Ectodermal cell (in vitro differentiated cells): ENCODE results near the gene GABRD.

ENCODE experiments used
- H3K27ac ChIP-seq: 2 replicates; pipeline ENCODE4 v1.7.0; 2013; ENCODE audit warnings: mild to moderate bottlenecking, low read depth, low read length; ENCODE audit not compliant: insufficient read depth, poor library complexity, severe bottlenecking
- H3K27me3 ChIP-seq: 2 replicates; pipeline ENCODE4 v1.7.0; 2013; ENCODE audit warnings: mild to moderate bottlenecking, low read length; ENCODE audit not compliant: insufficient read depth, control insufficient read depth, poor library complexity, severe bottlenecking
- H3K36me3 ChIP-seq: one replicate; pipeline ENCODE4 v1.7.0; 2013; ENCODE audit warnings: low read length; ENCODE audit not compliant: control insufficient read depth, insufficient read depth
- H3K4me1 ChIP-seq: one replicate; pipeline ENCODE4 v1.7.0; 2013; ENCODE audit warnings: low read length; ENCODE audit not compliant: control insufficient read depth, insufficient read depth
- H3K4me3 ChIP-seq: 2 replicates; pipeline ENCODE4 v1.7.0; 2013; ENCODE audit warnings: low read depth, low read length, control low read depth; ENCODE audit not compliant: insufficient read depth
- H3K9me3 ChIP-seq: 2 replicates; pipeline ENCODE4 v1.7.0; 2013; ENCODE audit warnings: mild to moderate bottlenecking, low read length, moderate library complexity; ENCODE audit not compliant: control insufficient read depth
- WGBS, 2 experiments: methylation state at CpG; one replicate each; pipeline ENCODE4 v1.1.7; 2013; ENCODE audit warnings: missing lambda C conversion rate in 2 of 2; 5-methylcytosine and 5-hydroxymethylcytosine counted together

The GABRD gene

GRCh38 chr1:2046953-2047748, 28.0 kb downstream of the GABRD start:
- H3K27ac ChIP-seq: no peak overlapping the region
- H3K36me3 ChIP-seq: no peaks in the 10 kb centered on the region
- WGBS, 2 experiments: 37 to 38% methylated on average over 25 of the region's 25 CpGs
- no peaks in the 10 kb centered on the region for H3K9me3 ChIP-seq
- H3K27me3 ChIP-seq: peaks cover 73% of the 10 kb centered on the region
- peaks cover 12% of the 10 kb centered on the region for H3K4me1 ChIP-seq
- no peak overlapping the region for H3K4me3 ChIP-seq

- H3K27me3 ChIP-seq: peaks cover 74% of the 10 kb centered on the region
- H3K36me3 ChIP-seq: no peaks in the 10 kb centered on the region
- H3K4me1 ChIP-seq: peaks cover 12% of the 10 kb centered on the region
- H3K9me3 ChIP-seq: no peaks in the 10 kb centered on the region
- H3K4me3 ChIP-seq: no peak overlapping the region
- H3K27ac ChIP-seq: no peak overlapping the region
- WGBS, 2 experiments: 73 to 74% methylated on average over 25 of the region's 25 CpGs
These were observed 28.9 kb downstream of the GABRD start for GRCh38 chr1:2047749-2048729.

GRCh38 chr1:2049225-2049717, 30.1 kb downstream of the GABRD start:
- Histone ChIP-seq H3K9me3 (no peaks in the 10 kb centered on the region), H3K36me3 (no peaks in the 10 kb centered on the region), H3K4me3 (peak overlapping the region; percentile 61), H3K27me3 (peaks cover 68% of the 10 kb centered on the region), H3K27ac (no peak overlapping the region), H3K4me1 (peaks cover 12% of the 10 kb centered on the region)
- 22 to 26% methylated on average over 14 of the region's 14 CpGs for WGBS, 2 experiments

GRCh38 chr1:2049718-2050431, 30.7 kb downstream of the GABRD start, which contains the start of gene PRKCZ:
Gene PRKCZ, plus strand, starts transcription at chr1:2050411. Its CDS starts 220 bp downstream, at chr1:2050631.
- 0 to 1% methylated on average over 83 of the region's 83 CpGs for WGBS, 2 experiments
- H3K27me3 ChIP-seq: peaks cover 64% of the 10 kb centered on the region

GRCh38 chr1:2050461-2050792, 31.3 kb downstream of the GABRD start:
- 0 to 1% methylated on average over 51 of the region's 51 CpGs for WGBS, 2 experiments
- peaks cover 12% of the 10 kb centered on the region for H3K4me1 ChIP-seq
- no peak overlapping the region for H3K27ac ChIP-seq
- no peaks in the 10 kb centered on the region for H3K36me3 ChIP-seq
- H3K9me3 ChIP-seq: no peaks in the 10 kb centered on the region
- peaks cover 59% of the 10 kb centered on the region for H3K27me3 ChIP-seq
- peak overlapping the region; percentile 61 for H3K4me3 ChIP-seq

More at GRCh38 chr1:2049718-2050431, 30.7 kb downstream of the GABRD start, which contains the start of gene PRKCZ:
- Histone ChIP-seq H3K4me3 (peak within 1 kb of the TSS; percentile 61), H3K4me1 (peaks cover 12% of the 10 kb centered on the region), H3K36me3 (no peaks in the 10 kb centered on the region), H3K9me3 (no peaks in the 10 kb centered on the region), H3K27ac (peak within 1 kb of the TSS; percentile 67)

- H3K36me3 ChIP-seq: peaks cover 5% of the 10 kb centered on the region
- H3K27ac ChIP-seq: no peak overlapping the region
- H3K4me1 ChIP-seq: peaks cover 12% of the 10 kb centered on the region
- 6 to 7% methylated on average over 84 of the region's 84 CpGs for WGBS, 2 experiments
- H3K9me3 ChIP-seq: no peaks in the 10 kb centered on the region
- peak overlapping the region; percentile 61 for H3K4me3 ChIP-seq
- peaks cover 55% of the 10 kb centered on the region for H3K27me3 ChIP-seq
These were observed 31.9 kb downstream of the GABRD start for GRCh38 chr1:2050793-2051682.

GRCh38 chr1:2052054-2052679, 33.0 kb downstream of the GABRD start:
- no peak overlapping the region for H3K4me3 ChIP-seq
- no peak overlapping the region for H3K27ac ChIP-seq
- H3K27me3 ChIP-seq: peaks cover 50% of the 10 kb centered on the region
- 79 to 80% methylated on average over 16 of the region's 16 CpGs for WGBS, 2 experiments
- H3K36me3 ChIP-seq: peaks cover 9% of the 10 kb centered on the region
- H3K9me3 ChIP-seq: no peaks in the 10 kb centered on the region
- H3K4me1 ChIP-seq: peaks cover 4% of the 10 kb centered on the region

- H3K4me3 ChIP-seq: no peak overlapping the region
- WGBS, 2 experiments: 94% methylated on average over 10 of the region's 10 CpGs
- H3K9me3 ChIP-seq: no peaks in the 10 kb centered on the region
- H3K4me1 ChIP-seq: no peaks in the 10 kb centered on the region
- H3K36me3 ChIP-seq: peaks cover 9% of the 10 kb centered on the region
- peaks cover 44% of the 10 kb centered on the region for H3K27me3 ChIP-seq
- no peak overlapping the region for H3K27ac ChIP-seq
These were observed 33.6 kb downstream of the GABRD start for GRCh38 chr1:2052756-2053155.

- WGBS, 2 experiments: 92 to 93% methylated on average over 17 of the region's 17 CpGs
- no peaks in the 10 kb centered on the region for H3K9me3 ChIP-seq
- H3K27me3 ChIP-seq: peaks cover 40% of the 10 kb centered on the region
- peaks cover 9% of the 10 kb centered on the region for H3K36me3 ChIP-seq
- H3K4me1 ChIP-seq: no peaks in the 10 kb centered on the region
- no peak overlapping the region for H3K27ac ChIP-seq
- no peak overlapping the region for H3K4me3 ChIP-seq
These were observed 34.1 kb downstream of the GABRD start for GRCh38 chr1:2053217-2053616.
